H1 (cell line): ENCODE results near the gene WNK2. TPM values are rescaled to one million over a fixed set of nuclear protein-coding genes. Genes with fewer than 3 reads are reported as not detected.

Experiments
- CTCF ChIA-PET: fragments of 300-600 bp; sonication (Branson Sonifier 250); formaldehyde crosslinking; loops from one replicate; lab custom pipeline; 2021; ENCODE audit not compliant: partially characterized antibody; lab: Charles Lee
- POLR2A ChIA-PET: fragments of 300-600 bp; sonication (Branson Sonifier 250); formaldehyde crosslinking; loops from one replicate; lab custom pipeline; 2021; ENCODE audit warnings: inconsistent platforms; ENCODE audit not compliant: partially characterized antibody; lab: Charles Lee
- DNase-seq, 2 experiments: peaks; one replicate each; pipeline versions ENCODE4 v3.0.0 to v3.0.0-alpha.2; 2010 to 2022; ENCODE audit warnings: low spot score in 2 of 2, low read depth in 1 of 2, mixed read lengths in 1 of 2
- FAIRE-seq: peaks from 2 replicates; lab custom pipeline; 2011; peaks lifted over from hg19 to GRCh38; lab: Jason Lieb, UNC
- H2AFZ ChIP-seq: 2 replicates; pipeline ENCODE4 v1.8.1; 2012; ENCODE audit warnings: low read length, inconsistent platforms
- H2AK5ac ChIP-seq: 2 replicates; pipeline ENCODE4 v1.6.1; 2013; ENCODE audit warnings: low read depth, low read length
- H2BK120ac ChIP-seq: replicated peaks from 2 replicates; pipeline ENCODE3; 2013; ENCODE audit warnings: low read depth, low read length, inconsistent platforms
- H2BK12ac ChIP-seq: 2 replicates; pipeline ENCODE4 v1.6.1; 2013; ENCODE audit warnings: low read depth, low read length
- H2BK15ac ChIP-seq: 2 replicates; pipeline ENCODE4 v1.6.1; 2013; ENCODE audit warnings: low read length
- H2BK20ac ChIP-seq: 2 replicates; pipeline ENCODE4 v1.6.1; 2013; ENCODE audit warnings: low read length
- H2BK5ac ChIP-seq: 2 replicates; pipeline ENCODE4 v1.6.1; 2013; ENCODE audit warnings: low read depth, low read length
- H3K14ac ChIP-seq: 2 replicates; pipeline ENCODE4 v1.6.1; 2013; ENCODE audit warnings: inconsistent platforms; ENCODE audit not compliant: insufficient read length
- H3K18ac ChIP-seq: 2 replicates; pipeline ENCODE4 v1.6.1; 2013; ENCODE audit warnings: low read length; ENCODE audit errors: extremely low read depth
- H3K23ac ChIP-seq: 2 replicates; pipeline ENCODE4 v1.6.1; 2013; ENCODE audit warnings: inconsistent platforms; ENCODE audit not compliant: insufficient read length
- H3K23me2 ChIP-seq: 2 replicates; pipeline ENCODE4 v1.6.1; 2013; ENCODE audit warnings: low read depth, low read length
- H3K27ac ChIP-seq: 2 replicates; pipeline ENCODE4 v1.6.1; 2011; ENCODE audit warnings: low read depth, low read length, inconsistent platforms
- H3K27me3 ChIP-seq, 4 experiments: replicated peaks in 1 of 4; 1 replicate in 1 of 4; 2 replicates in 3 of 4; pipeline versions ENCODE4 v1.6.1 to v1.8.1; 2011 to 2013; ENCODE audit warnings: low read length in 3 of 4, mild to moderate bottlenecking in 3 of 4, inconsistent platforms in 2 of 4, mixed read lengths in 2 of 4, moderate library complexity in 1 of 4; ENCODE audit not compliant: control insufficient read depth in 3 of 4, insufficient read depth in 3 of 4; ENCODE audit errors: extremely low read depth in 1 of 4
- H3K36me3 ChIP-seq, 4 experiments: 2 replicates each; pipeline versions ENCODE4 v1.6.1 to v1.8.1; 2011 to 2013; ENCODE audit warnings: mild to moderate bottlenecking in 4 of 4, low read length in 3 of 4, moderate library complexity in 2 of 4, control low read depth in 1 of 4, inconsistent platforms in 1 of 4; ENCODE audit not compliant: insufficient read depth in 4 of 4, control insufficient read depth in 2 of 4
- H3K4ac ChIP-seq: replicated peaks from 2 replicates; pipeline ENCODE3; 2013; ENCODE audit warnings: low read length, low read depth, mixed read lengths, inconsistent platforms; ENCODE audit not compliant: insufficient read length
- H3K4me1 ChIP-seq, 4 experiments: replicated peaks in 1 of 4; 1 replicate in 1 of 4; 2 replicates in 3 of 4; pipeline versions ENCODE4 v1.6.1 to v1.8.1; 2011 to 2013; ENCODE audit warnings: low read length in 3 of 4, inconsistent platforms in 2 of 4, mixed read lengths in 1 of 4; ENCODE audit not compliant: insufficient read depth in 4 of 4, control insufficient read depth in 3 of 4
- H3K4me2 ChIP-seq, 2 experiments: 2 replicates each; pipeline versions ENCODE4 v1.6.1 to v1.8.1; 2011 to 2013; ENCODE audit warnings: low read depth in 2 of 2, low read length in 2 of 2, control low read depth in 1 of 2, inconsistent platforms in 1 of 2, mild to moderate bottlenecking in 1 of 2; ENCODE audit not compliant: insufficient read depth in 1 of 2
- H3K4me3 ChIP-seq, 4 experiments: fragments of 200-600, 300-600 bp in 1 of 4; sonication (generic), shearing (Covaris generic), sonication (Bioruptor Twin) in 1 of 4; 2 replicates each; pipeline versions ENCODE4 v1.5.1 to v1.8.1; 2011 to 2016; ENCODE audit warnings: low read length in 4 of 4, low read depth in 3 of 4, control low read depth in 2 of 4, inconsistent platforms in 2 of 4, mild to moderate bottlenecking in 2 of 4, mixed read lengths in 1 of 4, moderate library complexity in 1 of 4; ENCODE audit not compliant: insufficient read depth in 2 of 4; ENCODE audit errors: extremely low read depth in 1 of 4
- H3K56ac ChIP-seq: replicated peaks from 2 replicates; pipeline ENCODE3; 2013; ENCODE audit warnings: low read depth, mild to moderate bottlenecking, mixed read lengths, low read length, inconsistent platforms; ENCODE audit not compliant: insufficient read length
- H3K79me1 ChIP-seq: 2 replicates; pipeline ENCODE4 v1.6.1; 2013; ENCODE audit warnings: low read depth, low read length, control low read depth
- H3K79me2 ChIP-seq, 2 experiments: 2 replicates each; pipeline versions ENCODE4 v1.6.1 to v1.8.1; 2012 to 2013; ENCODE audit warnings: low read length in 2 of 2, mild to moderate bottlenecking in 2 of 2, inconsistent platforms in 1 of 2; ENCODE audit not compliant: insufficient read depth in 2 of 2, control insufficient read depth in 1 of 2
- H3K9ac ChIP-seq, 4 experiments: replicated peaks in 1 of 4; 1 replicate in 1 of 4; 2 replicates in 3 of 4; pipeline versions ENCODE4 v1.6.1 to v1.8.1; 2011 to 2013; ENCODE audit warnings: low read depth in 3 of 4, low read length in 3 of 4, control low read depth in 2 of 4, mild to moderate bottlenecking in 2 of 4, moderate library complexity in 2 of 4, inconsistent platforms in 1 of 4; ENCODE audit errors: extremely low read depth in 1 of 4
- H3K9me3 ChIP-seq, 2 experiments: 2 replicates each; pipeline versions ENCODE4 v1.6.1 to v1.8.1; 2012 to 2013; ENCODE audit warnings: mild to moderate bottlenecking in 2 of 2, moderate library complexity in 2 of 2, control low read depth in 1 of 2, inconsistent platforms in 1 of 2, low read depth in 1 of 2, low read length in 1 of 2, mixed read lengths in 1 of 2; ENCODE audit not compliant: insufficient read depth in 2 of 2
- H4K20me1 ChIP-seq, 2 experiments: replicated peaks in 1 of 2; 2 replicates each; pipeline versions ENCODE3 to v1.8.1; 2011 to 2013; ENCODE audit warnings: inconsistent platforms in 2 of 2, low read length in 2 of 2, mild to moderate bottlenecking in 1 of 2; ENCODE audit not compliant: insufficient read depth in 2 of 2, control insufficient read depth in 1 of 2
- H4K5ac ChIP-seq: 2 replicates; pipeline ENCODE4 v1.6.1; 2013; ENCODE audit warnings: low read length, low read depth, mixed read lengths, inconsistent platforms; ENCODE audit not compliant: insufficient read length
- H4K8ac ChIP-seq: 2 replicates; pipeline ENCODE4 v1.8.0; 2013; ENCODE audit warnings: mild to moderate bottlenecking, moderate library complexity, low read length, inconsistent platforms; ENCODE audit not compliant: insufficient read depth; ENCODE audit errors: extremely low read depth
- H4K91ac ChIP-seq: replicated peaks from 2 replicates; pipeline ENCODE3; 2013; ENCODE audit warnings: low read length, mixed read lengths, inconsistent platforms; ENCODE audit not compliant: insufficient read length
- BRCA1 ChIP-seq: IDR thresholded peaks from 2 replicates; pipeline ENCODE4 v1.6.1; 2012; ENCODE audit warnings: low read depth, low read length, improper control_type of control experiment
- CBX5 ChIP-seq: fragments of 300-800, 300-1000 bp; sonication (generic); IDR thresholded peaks from 2 replicates; pipeline ENCODE4 v1.7.1; 2016; ENCODE audit warnings: antibody characterized with exemption, low read length, low read depth
- FOSL1 ChIP-seq: IDR thresholded peaks from 2 replicates; pipeline ENCODE4 v1.6.1; 2011; ENCODE audit warnings: mild to moderate bottlenecking, low read depth, low read length, moderate library complexity; ENCODE audit not compliant: insufficient read depth
- GTF2F1 ChIP-seq: IDR thresholded peaks from 2 replicates; pipeline ENCODE4 v1.6.1; 2012; ENCODE audit warnings: low read depth, low read length, improper control_type of control experiment, borderline replicate concordance
- KDM4A ChIP-seq: IDR thresholded peaks from one replicate; pipeline ENCODE4 v1.7.1; 2012; ENCODE audit warnings: low read depth, mild to moderate bottlenecking, moderate library complexity, low read length, inconsistent platforms; ENCODE audit not compliant: severe bottlenecking
- MAFK ChIP-seq: IDR thresholded peaks from 2 replicates; pipeline ENCODE4 v1.6.1; 2012; ENCODE audit warnings: low read depth, mild to moderate bottlenecking, improper control_type of control experiment, low read length
- POLR2AphosphoS5 ChIP-seq: IDR thresholded peaks from 2 replicates; pipeline ENCODE4 v1.6.1; 2011; ENCODE audit warnings: low read depth, low read length
- RNF2 ChIP-seq: fragments of 200-900, 300-1000 bp; sonication (generic); IDR thresholded peaks from 2 replicates; pipeline ENCODE4 v1.7.1; 2016; ENCODE audit warnings: borderline replicate concordance, low read depth, mild to moderate bottlenecking, antibody characterized with exemption, low read length; ENCODE audit not compliant: poor library complexity, severe bottlenecking; ENCODE audit errors: missing control alignments
- SIX5 ChIP-seq: IDR thresholded peaks from 2 replicates; pipeline ENCODE4 v1.6.1; 2011; ENCODE audit warnings: mild to moderate bottlenecking, low read depth, low read length
- SUZ12 ChIP-seq: fragments of 200-600 bp; sonication (generic); IDR thresholded peaks from 2 replicates; pipeline ENCODE4 v1.6.1; 2012; ENCODE audit warnings: mild to moderate bottlenecking, inconsistent platforms, low read length, moderate library complexity, mixed read lengths
- TAF7 ChIP-seq: optimal IDR thresholded peaks from 2 replicates; pipeline ENCODE3; 2011; ENCODE audit warnings: low read depth, mild to moderate bottlenecking, inconsistent platforms, low read length, moderate library complexity, borderline replicate concordance
- WGBS, 2 experiments: shearing (Covaris generic) in 1 of 2; methylation state at CpG; one replicate each; pipeline versions ENCODE4 v1.1.6 to v1.1.7; 2013 to 2015; ENCODE audit warnings: low lambda C conversion rate in 2 of 2, mixed read lengths in 2 of 2, inconsistent platforms in 1 of 2, low coverage in 1 of 2, missing lambda C conversion rate in 1 of 2; ENCODE audit not compliant: insufficient replicate concordance in 2 of 2, insufficient coverage in 1 of 2, insufficient read length in 1 of 2; ENCODE audit errors: extremely low coverage in 1 of 2, missing lambda C conversion rate in 1 of 2; 5-methylcytosine and 5-hydroxymethylcytosine counted together
- polyA plus RNA-seq, 7 experiments: library from polyadenylated mRNA; depleted of rRNA in 3 of 7; stranded (reverse) in 5 of 7; unstranded in 2 of 7; fragments of >200 nt in 5 of 7; fragments of 200-250 nt in 2 of 7; gene quantifications; 1 replicate in 5 of 7; 2 replicates in 1 of 7; 4 replicates in 1 of 7; pipeline versions ENCODE4 v1.2.1 to v1.2.3, GENCODE V29; 2011 to 2013; ENCODE audit warnings: missing spikeins in 2 of 7, mixed read lengths in 2 of 7
- total RNA-seq: library from RNA; stranded (reverse); fragmentation: NEBNext Ultra II Directional; extraction: Animal tissue kit (Norgen Biotek cat#: 25700); gene quantifications from 2 replicates; pipeline ENCODE4 v1.2.1, GENCODE V29; 2021

WNK2 gene
- total and polyA plus RNA-seq, 2 of the 8 experiments (the other 6 are each of a cell fraction or from before 2014, with no cell fraction given) = 12.0 to 87.2 TPM

DNA sequence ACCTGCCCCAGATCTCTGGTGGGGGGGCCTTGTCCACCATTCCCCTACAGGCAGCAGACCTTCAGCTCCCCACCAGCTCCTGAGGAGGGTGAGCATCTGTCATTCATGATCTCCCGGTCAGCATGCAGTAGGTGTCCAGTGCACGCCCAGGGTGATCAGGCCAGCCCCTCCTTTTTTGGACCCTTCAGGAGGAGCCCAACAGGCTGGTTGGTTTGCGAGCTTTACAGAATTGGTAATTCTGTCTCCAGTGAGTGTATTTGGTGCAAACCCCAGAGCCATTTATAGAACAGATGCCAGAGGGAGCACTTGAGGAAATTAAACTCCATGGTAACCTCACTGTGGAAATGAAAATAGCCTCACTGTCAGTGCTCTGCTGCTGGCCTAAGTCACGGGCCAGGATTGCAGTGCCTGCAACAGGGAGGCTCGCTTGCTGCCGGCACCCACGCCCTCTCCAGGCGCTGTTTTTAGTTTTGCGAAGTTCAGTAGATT lies 23.4 kb downstream of the WNK2 start:
- DNase-seq (no peak), FAIRE-seq (no peak)
- H4K20me1 ChIP-seq = peaks cover 0 to 33% of the 10 kb centered on the region in 2 experiments
- peaks cover 0 to 6% (median 2%) of the 10 kb centered on the region in 4 experiments; a peak in 2 of 7 replicates for H3K4me1 ChIP-seq
- H3K9ac ChIP-seq = no peak overlapping the region
- H2AK5ac ChIP-seq = no peak overlapping the region
- no peak overlapping the region for H3K23ac ChIP-seq
- H3K14ac ChIP-seq = no peak overlapping the region
- peaks cover 48% of the 10 kb centered on the region for H3K79me1 ChIP-seq
- POLR2A ChIA-PET = interaction anchor here (0.5 to 0.7 kb wide), 2 partner anchors 11 to 255 kb away, joined by 3 to 4 read pairs; no protein-coding TSS in a partner anchor
- H3K18ac ChIP-seq = no peak overlapping the region
- no peak overlapping the region for H4K91ac ChIP-seq
- CTCF ChIA-PET = interaction anchor here (1.1 kb wide), 1 partner anchor 13 kb away, joined by 3 read pairs; no protein-coding TSS in a partner anchor
- H3K9me3 ChIP-seq = no peaks in the 10 kb centered on the region; a peak in 1 of 4 replicates
- 90% methylated on average over 9 of the region's 9 CpGs; no CpG with 5 or more reads in 1 of the 2 experiments for WGBS, 2 experiments
- H3K27ac ChIP-seq = no peak overlapping the region
- no peak overlapping the region for H2BK12ac ChIP-seq
- no peak overlapping the region for H2BK5ac ChIP-seq
- no peak overlapping the region for H3K4ac ChIP-seq
- peaks cover 14% of the 10 kb centered on the region; the same call in 1 of the 2 replicates for H3K23me2 ChIP-seq
- H4K5ac ChIP-seq = no peak overlapping the region
- no peak overlapping the region for H4K8ac ChIP-seq
- no peaks in the 10 kb centered on the region for H3K27me3 ChIP-seq
- no peak overlapping the region for H2BK15ac ChIP-seq
- H3K4me2 ChIP-seq = no peak overlapping the region
- H2BK120ac ChIP-seq = no peak overlapping the region
- no peak overlapping the region for H2AFZ ChIP-seq
- peaks cover 5 to 40% of the 10 kb centered on the region in 2 experiments; a peak in 3 of 4 replicates for H3K79me2 ChIP-seq
- H3K36me3 ChIP-seq = no peaks in the 10 kb centered on the region; a peak in 1 of 8 replicates
- H3K56ac ChIP-seq = no peak overlapping the region
- no peak overlapping the region for H2BK20ac ChIP-seq
- H3K4me3 ChIP-seq = no peak overlapping the region
- TF ChIP-seq FOSL1 (no peak), KDM4A (no peak), POLR2AphosphoS5 (no peak), SUZ12 (no peak), SIX5 (no peak), MAFK (no peak), BRCA1 (no peak), CBX5 (no peak), GTF2F1 (no peak), TAF7 (no peak), RNF2 (no peak)
